SW 1271 (cell line): ENCODE data around the gene CYP1A1.
"Not testable (repeated sequence)": the region's sequence is repeated elsewhere in the genome, so short reads cannot be mapped to it uniquely, and the experiment has no call there.

Experiments
- DNase-seq, 2 experiments: peaks; one replicate each; lab custom pipeline; 2025; lab: John Stamatoyannopoulos, UW

The CYP1A1 gene

GRCh38 chr15:74725225-74725774, at the start of gene CYP1A1:
Gene CYP1A1, minus strand, starts transcription at chr15:74725528. Its CDS starts 2,431 bp downstream, at chr15:74723097.
- peak; percentile 21 to 55 for DNase-seq

GRCh38 chr15:74773731-74774252, 48.5 kb upstream of the CYP1A1 start:
- DNase-seq, result no peak

- no peak for DNase-seq
Measured at GRCh38 chr15:74773329-74773728, 48.0 kb upstream of the CYP1A1 start.

- no peak for DNase-seq
Measured at GRCh38 chr15:74770211-74770903, 45.0 kb upstream of the CYP1A1 start.

DNA sequence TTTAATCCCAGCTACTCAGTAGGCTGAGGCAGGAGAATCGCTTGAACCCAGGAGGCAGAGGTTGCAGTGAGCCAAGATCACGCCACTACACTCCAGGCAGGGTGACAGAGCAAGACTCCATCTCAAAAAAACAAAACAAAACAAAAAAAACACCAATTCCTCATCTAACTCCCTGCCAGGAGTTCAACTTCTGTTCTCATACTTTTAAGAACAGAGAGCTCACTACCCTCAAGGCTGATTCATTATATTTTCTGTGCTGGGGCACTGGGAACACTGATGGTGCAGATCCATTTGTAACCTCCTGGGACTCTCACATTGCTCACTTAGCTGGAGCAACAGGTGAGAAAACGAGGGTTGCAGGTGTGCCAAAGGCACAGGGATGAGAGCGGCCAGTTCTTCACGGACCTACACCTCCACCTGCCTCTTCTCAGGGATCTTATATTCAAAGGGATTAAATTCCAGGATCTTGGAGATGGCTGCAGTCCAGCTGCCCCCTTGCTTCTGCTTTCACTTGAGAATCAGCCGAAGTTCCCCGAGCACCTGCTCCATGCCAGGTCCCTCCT, 44.2 kb upstream of the CYP1A1 start:
- DNase-seq, result no peak

DNA sequence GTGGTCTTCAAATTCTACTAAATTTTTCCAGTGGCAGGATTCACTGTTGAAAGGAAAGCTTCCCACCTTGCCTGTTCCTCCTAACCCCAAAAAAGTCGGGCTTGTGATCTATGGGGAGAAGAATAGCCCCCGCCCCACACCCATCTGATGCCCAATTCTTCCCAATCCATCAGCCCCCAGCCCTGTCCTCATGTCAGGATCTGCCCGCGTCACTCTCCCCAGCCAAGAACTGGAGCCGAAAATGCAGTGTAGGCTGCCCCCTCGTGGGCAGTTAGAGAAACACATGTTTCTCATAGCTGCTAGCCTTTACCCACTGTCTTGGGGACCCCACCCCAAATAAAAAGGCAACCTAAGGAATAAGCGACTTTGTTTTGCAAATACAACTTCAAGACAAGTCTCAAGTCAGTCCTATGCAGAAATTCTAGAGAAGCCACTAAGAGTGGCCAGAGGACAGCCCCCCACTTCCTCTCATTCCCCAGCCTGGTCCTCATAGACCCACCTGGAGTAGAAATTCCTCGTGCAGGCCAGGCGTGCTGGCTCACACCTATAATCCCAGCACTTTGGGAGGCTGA, 43.5 kb upstream of the CYP1A1 start:
- DNase-seq, result peak in 1 of 2 experiments; percentile 35

DNA sequence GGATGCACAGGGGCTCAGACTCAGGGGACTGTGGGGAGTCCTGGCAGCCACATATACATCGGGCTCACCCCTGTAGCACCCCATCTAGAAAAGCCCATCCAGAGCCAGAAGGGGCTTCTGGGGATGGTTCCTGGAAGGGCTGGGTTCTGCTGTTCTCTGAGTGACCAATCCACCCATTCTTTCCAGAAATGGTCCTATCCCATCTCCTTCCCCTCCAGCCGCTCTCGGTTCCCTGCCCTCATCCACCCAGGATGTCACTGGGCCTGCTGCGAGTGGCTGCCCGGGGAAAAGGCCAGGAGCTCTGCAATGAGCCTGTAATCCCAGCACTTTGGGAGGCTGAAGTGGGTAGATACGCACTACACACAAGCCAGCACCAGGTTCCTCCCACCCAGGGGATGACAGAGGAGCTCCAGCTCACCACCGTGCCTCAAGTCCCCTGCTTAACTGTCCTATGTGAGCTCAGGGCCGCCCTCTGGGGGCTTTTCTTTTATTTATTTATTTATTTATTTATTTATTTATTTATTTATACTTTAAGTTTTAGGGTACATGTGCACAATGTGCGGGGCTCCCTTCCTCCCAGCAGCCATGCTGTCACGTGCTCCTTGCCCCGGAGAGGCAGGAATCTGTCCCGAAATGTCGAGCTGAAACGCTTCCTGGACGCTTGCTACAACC, 42.9 kb upstream of the CYP1A1 start:
- peak in 1 of 2 experiments; percentile 22 for DNase-seq

DNA sequence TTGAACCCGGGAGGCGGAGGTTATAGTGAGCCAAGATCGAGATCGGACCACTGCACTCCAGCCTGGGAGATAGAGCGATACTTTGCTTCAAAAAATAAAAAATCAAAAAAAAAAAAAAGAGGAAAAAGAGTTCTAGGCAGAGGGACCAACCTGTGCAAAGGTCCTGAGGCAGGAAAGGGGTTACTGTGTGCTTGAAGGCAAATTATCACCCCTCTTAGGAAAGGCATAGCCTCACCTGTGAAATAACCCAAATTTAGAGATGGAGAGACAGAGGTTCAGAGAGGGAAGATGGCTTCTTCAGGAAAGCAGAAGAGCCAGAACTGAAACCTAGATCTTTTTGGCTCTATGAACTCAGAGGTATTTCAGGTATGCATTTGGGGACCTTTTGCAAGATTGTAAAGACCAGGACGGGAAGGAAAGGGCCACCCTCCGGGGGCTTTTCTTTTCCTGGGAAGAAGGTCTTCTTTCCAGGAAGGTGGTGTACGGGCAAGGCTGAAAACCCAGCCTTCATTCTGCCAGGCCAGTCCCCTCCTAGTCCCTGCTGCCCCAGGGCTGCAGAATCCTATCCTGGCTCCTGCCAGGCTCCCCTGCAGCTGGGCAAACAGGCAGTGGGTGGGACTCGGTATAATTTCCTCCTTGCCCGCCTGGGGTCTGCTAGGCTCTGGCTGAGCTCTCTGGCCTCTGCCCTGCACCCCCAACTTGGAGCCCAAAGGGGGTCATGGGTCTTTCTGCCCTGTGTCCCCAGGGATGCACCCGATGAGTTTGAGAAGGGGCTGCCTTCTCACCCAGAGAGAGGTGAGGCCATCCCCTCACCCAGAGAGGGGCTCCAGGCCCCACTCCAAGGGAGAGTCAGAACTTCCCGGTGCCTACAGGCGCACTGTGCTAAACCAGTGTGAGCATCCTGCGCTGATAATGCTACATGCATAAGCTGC, 42.1 kb upstream of the CYP1A1 start:
- no peak for DNase-seq

DNA sequence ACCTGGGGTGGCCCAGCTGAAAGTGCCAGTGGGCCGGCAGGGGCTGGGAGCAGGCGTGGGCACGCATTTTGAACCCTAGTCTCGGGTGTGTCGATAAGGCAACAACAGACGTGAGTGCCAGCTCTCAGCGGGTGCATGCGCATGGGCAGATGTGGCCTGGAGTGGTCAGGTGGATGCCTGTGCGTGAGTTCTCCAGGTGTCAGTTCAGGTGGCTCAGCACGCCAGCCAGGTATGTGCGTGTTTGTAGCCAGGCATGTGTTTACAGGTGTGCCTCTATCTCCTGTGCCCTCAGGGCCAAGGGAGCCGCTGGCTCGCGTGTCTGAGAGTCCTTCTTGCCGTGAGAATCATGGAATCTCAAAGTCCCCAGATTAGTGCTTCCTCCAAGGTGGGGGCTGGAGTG, 38.1 kb upstream of the CYP1A1 start:
- DNase-seq, result no peak

- DNase-seq, result no peak
Measured at GRCh38 chr15:74762791-74763150, 37.4 kb upstream of the CYP1A1 start.

GRCh38 chr15:74758736-74759135, 33.4 kb upstream of the CYP1A1 start:
- DNase-seq, result no peak

DNA sequence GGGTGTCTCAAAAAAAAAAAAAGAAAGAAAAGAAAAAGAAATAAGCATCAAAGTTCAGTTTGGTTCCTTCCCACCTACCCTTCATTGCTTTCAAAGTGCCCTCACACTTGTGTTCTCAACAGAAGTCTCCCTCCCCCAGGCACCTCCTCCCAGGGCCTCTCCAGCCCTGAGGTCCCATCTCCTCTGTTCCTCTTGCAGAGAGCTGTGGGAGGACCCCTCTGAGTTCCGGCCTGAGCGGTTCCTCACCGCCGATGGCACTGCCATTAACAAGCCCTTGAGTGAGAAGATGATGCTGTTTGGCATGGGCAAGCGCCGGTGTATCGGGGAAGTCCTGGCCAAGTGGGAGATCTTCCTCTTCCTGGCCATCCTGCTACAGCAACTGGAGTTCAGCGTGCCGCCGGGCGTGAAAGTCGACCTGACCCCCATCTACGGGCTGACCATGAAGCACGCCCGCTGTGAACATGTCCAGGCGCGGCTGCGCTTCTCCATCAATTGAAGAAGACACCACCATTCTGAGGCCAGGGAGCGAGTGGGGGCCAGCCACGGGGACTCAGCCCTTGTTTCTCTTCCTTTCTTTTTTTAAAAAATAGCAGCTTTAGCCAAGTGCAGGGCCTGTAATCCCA, 29.4 kb upstream of the CYP1A1 start:
- no peak for DNase-seq

GRCh38 chr15:74752531-74752930, 27.2 kb upstream of the CYP1A1 start:
- no peak for DNase-seq

- DNase-seq, result no peak
Measured at GRCh38 chr15:74752011-74752410, 26.7 kb upstream of the CYP1A1 start.

- no peak for DNase-seq
Measured at GRCh38 chr15:74750751-74751150, 25.4 kb upstream of the CYP1A1 start.

DNA sequence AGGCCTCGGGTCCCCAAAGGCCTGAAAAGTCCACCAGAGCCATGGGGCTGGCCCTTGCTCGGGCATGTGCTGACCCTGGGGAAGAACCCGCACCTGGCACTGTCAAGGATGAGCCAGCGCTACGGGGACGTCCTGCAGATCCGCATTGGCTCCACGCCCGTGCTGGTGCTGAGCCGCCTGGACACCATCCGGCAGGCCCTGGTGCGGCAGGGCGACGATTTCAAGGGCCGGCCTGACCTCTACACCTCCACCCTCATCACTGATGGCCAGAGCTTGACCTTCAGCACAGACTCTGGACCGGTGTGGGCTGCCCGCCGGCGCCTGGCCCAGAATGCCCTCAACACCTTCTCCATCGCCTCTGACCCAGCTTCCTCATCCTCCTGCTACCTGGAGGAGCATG, 24.5 kb upstream of the CYP1A1 start:
- DNase-seq, result no peak

DNA sequence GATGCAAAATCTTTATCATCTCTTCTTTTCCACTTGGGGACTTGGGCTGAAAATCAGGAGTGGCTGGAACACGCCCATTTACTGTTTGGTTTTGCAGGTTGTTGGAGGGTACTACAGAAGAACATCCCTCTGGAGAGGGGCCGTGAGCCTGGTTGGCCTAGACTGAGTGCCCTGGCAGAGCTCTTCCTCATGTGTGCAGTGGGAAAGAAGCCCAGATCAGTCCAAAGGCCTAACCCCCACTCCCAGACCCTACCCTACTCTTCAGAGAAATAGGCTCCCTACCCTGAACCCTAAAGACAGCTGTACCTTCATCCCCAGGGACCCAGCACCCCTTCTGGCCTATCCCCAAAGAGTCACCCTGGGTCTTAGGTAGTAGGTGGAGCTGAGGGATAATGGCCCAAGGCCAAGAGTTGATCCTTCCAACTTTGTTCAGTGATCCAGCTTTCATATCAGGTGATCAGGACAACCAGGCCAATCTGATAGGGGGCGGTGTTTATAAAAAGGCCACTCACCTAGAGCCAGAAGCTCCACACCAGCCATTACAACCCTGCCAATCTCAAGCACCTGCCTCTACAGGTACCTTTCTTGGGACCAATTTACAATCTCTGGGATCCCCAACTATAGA, 23.1 kb upstream of the CYP1A1 start, which contains the start of gene CYP1A2:
CYP1A2 (plus strand) TSS at position 524 of the 625 bp plus-strand sequence. CDS start 894 bp downstream, outside the sequence.
- no peak for DNase-seq

GRCh38 chr15:74746389-74746788, 21.1 kb upstream of the CYP1A1 start:
- no peak for DNase-seq

DNA sequence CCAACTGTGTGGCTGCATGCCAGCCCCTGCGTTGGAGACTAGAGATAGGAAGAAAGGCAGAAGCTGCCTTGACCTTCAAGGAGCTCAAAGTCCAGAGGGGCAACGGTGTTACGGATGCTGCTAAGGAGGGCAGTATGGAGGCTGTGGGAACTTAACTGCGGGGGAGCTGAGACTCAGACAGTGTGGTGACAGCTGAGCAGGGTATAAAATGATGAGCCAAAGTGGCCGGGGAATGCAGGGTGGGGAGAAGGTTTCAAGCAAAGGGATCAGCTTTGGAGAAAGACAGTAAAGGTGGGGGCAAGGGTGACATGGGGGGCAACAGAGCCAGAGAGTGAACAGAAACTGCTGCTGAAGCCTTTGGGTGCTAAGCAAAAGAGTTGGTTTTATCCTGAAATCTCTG, 17.1 kb upstream of the CYP1A1 start:
- no peak for DNase-seq

GRCh38 chr15:74738239-74738638, 12.9 kb upstream of the CYP1A1 start:
- DNase-seq, result not testable (repeated sequence)
